ENCODE measurements around the gene FANCE. TPM values are rescaled to one million over a fixed set of nuclear protein-coding genes. Genes with fewer than 3 reads are reported as not detected.

Gene FANCE, protein sequence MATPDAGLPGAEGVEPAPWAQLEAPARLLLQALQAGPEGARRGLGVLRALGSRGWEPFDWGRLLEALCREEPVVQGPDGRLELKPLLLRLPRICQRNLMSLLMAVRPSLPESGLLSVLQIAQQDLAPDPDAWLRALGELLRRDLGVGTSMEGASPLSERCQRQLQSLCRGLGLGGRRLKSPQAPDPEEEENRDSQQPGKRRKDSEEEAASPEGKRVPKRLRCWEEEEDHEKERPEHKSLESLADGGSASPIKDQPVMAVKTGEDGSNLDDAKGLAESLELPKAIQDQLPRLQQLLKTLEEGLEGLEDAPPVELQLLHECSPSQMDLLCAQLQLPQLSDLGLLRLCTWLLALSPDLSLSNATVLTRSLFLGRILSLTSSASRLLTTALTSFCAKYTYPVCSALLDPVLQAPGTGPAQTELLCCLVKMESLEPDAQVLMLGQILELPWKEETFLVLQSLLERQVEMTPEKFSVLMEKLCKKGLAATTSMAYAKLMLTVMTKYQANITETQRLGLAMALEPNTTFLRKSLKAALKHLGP
- 2.3 and 3.1 TPM in 2 replicates for total RNA-seq

DNA sequence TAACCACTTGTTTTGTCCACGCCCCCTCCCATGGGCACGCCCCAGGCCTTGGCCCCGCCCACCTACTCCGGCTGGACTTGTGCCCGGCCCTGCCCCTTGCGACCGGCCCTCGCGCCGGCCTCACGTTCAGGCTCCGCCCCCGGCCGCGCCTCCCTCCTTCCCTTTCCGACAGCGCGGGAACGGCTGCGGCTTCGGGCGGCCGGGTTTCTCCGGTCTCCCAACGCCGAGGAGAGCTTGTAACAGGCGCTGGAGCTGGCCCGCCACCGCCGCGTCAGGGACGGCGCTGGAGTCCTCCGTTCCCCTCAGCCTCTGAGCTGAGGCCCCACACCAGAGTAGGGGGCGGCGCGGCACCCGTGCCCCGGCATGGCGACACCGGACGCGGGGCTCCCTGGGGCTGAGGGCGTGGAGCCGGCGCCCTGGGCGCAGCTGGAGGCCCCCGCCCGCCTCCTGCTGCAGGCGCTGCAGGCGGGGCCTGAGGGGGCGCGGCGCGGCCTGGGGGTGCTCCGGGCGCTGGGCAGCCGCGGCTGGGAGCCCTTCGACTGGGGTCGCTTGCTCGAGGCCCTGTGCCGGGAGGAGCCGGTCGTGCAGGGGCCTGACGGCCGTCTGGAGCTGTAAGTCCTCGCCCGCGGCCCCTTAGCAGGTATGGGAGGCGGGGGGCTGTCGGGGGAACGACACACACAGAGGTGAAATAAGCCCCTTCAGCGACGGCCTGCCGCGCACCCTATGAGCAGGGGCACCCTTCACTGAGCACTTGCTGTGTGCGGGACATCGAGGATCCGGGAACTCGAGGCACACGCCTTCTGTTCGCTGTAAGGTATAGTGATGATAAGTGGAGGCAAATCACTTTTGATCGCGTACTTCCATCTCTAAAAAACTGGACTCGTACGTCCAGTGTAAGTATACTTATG lies at the start of gene FANCE:
TSS of gene FANCE (plus strand) at position 156 of the 908 bp plus-strand sequence. CDS start at position 364, 208 bp downstream.

DNA sequence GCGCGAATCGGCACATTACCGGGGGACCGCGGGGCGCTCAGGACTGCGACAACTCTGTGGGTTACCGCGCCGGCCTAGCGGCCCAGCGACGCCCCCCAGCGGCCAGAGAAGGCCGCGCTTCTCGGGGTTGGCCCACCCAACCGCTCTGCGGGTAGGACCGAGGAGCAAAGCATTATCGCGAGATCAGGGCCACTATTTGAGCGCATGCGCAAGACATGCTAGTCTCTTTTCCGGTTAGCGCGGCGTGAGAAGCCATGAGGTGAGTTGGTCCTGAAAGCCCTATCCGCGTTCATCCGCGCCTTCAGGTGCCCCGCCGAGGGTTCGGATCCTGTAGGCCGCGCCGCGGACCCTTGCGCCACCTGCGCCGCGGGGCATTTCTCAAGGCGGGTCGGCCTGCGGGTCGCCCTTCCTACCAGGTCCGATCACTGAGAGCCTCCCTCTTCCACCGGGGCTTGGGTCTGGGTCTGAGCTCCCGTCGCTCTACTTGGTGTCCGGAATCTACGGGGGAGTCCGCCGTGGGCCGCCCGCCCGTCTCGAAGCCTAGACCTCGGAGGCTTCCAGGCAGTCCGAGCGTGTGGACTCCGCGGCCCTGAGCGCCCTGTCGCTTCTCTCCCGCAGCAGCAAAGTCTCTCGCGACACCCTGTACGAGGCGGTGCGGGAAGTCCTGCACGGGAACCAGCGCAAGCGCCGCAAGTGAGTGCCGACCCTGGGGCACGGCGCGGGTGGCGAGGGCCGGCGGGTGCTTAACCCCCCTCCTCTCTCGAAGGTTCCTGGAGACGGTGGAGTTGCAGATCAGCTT lies 16.2 kb downstream of the FANCE start, which contains the start of gene RPL10A:
TSS of gene RPL10A (plus strand) at position 221 of the 799 bp plus-strand sequence. CDS start at position 255, 34 bp downstream.

DNA sequence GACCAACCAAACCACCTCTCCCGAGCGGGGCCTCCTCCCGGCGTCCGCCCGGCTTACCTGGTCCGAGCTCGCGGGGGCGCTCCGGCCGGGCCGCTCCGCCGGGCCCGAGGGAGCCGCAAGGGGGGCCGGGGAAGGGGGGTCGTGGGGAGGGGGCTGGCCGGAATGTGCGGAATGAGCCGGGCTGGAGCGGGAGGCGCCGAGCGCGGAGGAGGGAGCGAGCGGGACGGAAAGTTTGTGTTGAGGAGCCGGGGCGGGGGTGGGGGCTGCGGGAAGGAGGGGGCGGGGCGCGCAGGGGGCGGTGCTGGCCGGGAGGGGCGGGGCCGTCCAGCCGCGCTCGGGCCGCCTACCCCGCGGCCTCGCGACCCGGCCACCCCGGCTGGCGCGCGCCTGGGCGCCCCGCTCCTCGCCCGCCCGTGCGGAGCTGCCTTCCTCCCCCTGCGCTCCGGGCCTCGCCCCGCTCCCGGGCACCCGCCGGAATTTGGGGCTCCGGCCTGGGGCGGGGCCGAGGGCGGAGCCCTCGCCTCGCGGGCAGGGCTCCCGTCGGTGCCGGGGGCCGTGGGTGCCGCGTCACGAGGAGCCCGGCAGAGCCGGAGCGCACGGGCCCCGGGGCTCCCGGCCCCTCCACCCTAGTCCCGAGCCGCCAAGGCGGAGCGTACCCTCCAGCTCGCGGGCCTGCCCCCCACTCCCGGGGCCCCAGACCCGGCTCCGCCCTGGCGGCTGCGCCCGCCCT lies 44.9 kb downstream of the FANCE start, which contains the start of gene TEAD3:
TSS of gene TEAD3 (minus strand) at position 239 of the 730 bp plus-strand sequence.

DNA sequence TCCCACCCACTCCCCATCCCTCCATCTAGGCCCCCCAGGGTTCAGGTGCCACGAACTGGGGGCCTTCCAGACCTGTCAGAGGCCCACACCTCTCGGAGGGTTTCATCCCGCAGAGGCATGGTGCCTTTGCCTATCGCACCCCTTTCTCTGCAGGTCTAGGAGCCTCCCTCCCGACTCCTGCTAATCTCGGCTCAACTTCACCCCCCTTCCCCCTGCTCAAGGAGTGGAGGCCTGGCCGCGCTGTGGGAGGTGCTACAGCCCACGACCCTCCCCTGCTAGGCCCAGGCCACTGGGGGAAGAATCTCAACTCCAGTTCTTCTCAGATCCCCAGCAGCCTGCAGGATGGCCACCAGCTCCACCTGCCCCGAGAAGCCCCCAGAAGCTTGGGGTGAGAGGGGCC lies 60.6 kb downstream of the FANCE start, which contains the start of gene TULP1:
TSS of gene TULP1 (minus strand) at position 157 of the 400 bp plus-strand sequence. CDS start at position 119, 38 bp downstream.

Other genes with a start within 250 kb of the FANCE start
- gene SCUBE3, start 238.4 kb upstream of the FANCE start, total RNA-seq = 2.1 and 2.9 TPM in 2 replicates
- gene ZNF76, start 192.6 kb upstream of the FANCE start, total RNA-seq = 10.6 and 18.8 TPM in 2 replicates
- 0.44 and 0.50 TPM in 2 replicates for gene DEF6, start 154.5 kb upstream of the FANCE start, total RNA-seq
- 9.9 and 13.0 TPM in 2 replicates for gene PPARD, start 109.8 kb upstream of the FANCE start, total RNA-seq
- 1,533 and 1,722 TPM in 2 replicates for gene RPL10A, start 16.1 kb downstream of the FANCE start, total RNA-seq
- gene TEAD3, start 44.7 kb downstream of the FANCE start, total RNA-seq = 11.6 and 12.7 TPM in 2 replicates
- not detected in 2 replicates for gene TULP1, start 60.6 kb downstream of the FANCE start, total RNA-seq
- 224 and 237 TPM in 2 replicates for gene FKBP5, start 236.6 kb downstream of the FANCE start, total RNA-seq

All from cardiac ventricle fibroblast (primary cell).